ENCODE results near the gene POU5F1. TPM values are rescaled to one million over a fixed set of nuclear protein-coding genes. Genes with fewer than 3 reads are reported as not detected.

The POU5F1 gene
- total RNA-seq, 2 donors from 2014 or later = 4.0 to 12.9 TPM

DNA sequence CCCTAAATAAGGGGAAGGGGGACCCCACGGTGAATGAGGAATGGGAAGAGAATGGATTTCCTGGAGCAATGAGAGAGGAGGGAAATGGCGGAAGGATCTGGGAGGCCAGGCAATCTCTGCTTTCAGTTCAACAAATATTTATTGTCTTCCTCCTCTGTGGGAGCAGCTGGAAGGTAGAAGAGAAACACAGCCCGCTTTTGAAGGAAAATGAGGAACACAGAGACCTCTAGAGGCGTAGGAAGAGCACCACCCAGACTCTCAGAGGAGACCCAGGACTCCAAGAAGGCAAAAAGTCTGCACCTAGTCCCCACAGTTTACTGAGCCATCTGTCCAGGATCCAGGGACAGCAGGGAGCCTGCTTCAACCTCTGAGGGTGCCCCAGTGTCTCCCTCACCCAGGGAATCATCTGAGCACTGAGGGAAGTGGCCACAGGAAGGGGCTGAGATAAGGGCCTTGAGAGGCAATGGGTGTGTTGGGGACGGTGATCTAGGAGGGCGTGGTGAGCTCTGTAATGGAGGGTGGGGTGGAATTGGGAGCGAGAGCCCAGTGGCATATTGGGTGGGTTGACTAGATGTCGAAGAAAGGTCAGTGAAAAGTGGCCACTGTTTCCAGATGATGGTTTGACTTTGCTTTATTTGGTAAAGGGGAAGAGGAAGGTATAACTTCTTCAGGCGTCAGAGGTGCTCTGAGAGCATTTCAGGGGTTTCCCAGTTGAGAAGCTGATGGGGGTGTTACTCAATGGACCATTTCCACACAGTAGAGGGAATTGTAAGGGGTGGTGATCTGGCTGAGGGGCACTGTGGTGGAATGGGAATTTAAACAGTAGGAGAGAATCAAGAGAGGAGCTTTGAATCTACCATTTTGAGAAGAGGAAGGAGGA, 55.3 kb downstream of the POU5F1 start:
- H3K27ac ChIP-seq = peak overlapping the region; percentile 63 to 74
- no peaks in the 10 kb centered on the region for H3K36me3 ChIP-seq
- H3K27me3 ChIP-seq (replicated peaks; ENCODE audit: insufficient read depth) = no peaks in the 10 kb centered on the region
- peak overlapping the region; percentile 60 for H3K4me3 ChIP-seq
- DNase-seq (ENCODE audit: low spot score) = no peak
- peaks cover 6 to 37% of the 10 kb centered on the region in 2 donors for H3K4me1 ChIP-seq (ENCODE audit: control insufficient read depth in 1 of 2, low read depth in 2 of 2)
- no peaks in the 10 kb centered on the region for H3K9me3 ChIP-seq
- no peak for ATAC-seq (ENCODE audit: insufficient number of reproducible peaks, low FRiP score, low read depth)
- TF ChIP-seq, protein P1, sequence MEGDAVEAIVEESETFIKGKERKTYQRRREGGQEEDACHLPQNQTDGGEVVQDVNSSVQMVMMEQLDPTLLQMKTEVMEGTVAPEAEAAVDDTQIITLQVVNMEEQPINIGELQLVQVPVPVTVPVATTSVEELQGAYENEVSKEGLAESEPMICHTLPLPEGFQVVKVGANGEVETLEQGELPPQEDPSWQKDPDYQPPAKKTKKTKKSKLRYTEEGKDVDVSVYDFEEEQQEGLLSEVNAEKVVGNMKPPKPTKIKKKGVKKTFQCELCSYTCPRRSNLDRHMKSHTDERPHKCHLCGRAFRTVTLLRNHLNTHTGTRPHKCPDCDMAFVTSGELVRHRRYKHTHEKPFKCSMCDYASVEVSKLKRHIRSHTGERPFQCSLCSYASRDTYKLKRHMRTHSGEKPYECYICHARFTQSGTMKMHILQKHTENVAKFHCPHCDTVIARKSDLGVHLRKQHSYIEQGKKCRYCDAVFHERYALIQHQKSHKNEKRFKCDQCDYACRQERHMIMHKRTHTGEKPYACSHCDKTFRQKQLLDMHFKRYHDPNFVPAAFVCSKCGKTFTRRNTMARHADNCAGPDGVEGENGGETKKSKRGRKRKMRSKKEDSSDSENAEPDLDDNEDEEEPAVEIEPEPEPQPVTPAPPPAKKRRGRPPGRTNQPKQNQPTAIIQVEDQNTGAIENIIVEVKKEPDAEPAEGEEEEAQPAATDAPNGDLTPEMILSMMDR (IDR thresholded peaks at IDR 0.05) = no peak

DNA sequence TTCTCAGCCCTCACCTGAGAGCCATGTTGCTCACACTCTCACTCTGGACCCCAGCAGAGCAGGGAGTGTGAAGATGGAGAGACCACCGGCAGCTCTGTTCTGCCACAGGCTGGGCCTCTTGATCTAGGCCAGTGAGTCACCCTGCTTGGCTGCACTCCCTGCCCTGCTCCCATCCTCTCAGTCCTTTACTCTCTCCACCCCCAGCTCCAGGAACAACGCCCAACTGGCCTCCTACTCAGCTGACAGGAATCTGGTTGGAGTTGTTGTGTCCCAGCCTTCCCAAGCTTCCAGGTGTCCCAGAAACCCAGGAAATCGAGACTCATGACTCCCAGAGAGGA, 56.0 kb downstream of the POU5F1 start, which contains the start of gene PSORS1C1:
Gene PSORS1C1 (plus strand): TSS at position 260 of the 338 bp plus-strand sequence. CDS start 14,833 bp downstream, outside the sequence.
- Histone ChIP-seq H3K27ac (peak within 1 kb of the TSS; percentile 63 to 74), H3K9me3 (no peaks in the 10 kb centered on the region), H3K27me3 (replicated peaks; ENCODE audit: insufficient read depth) (no peaks in the 10 kb centered on the region), H3K4me1 (ENCODE audit: control insufficient read depth in 1 of 2, low read depth in 2 of 2) (peaks cover 6 to 37% of the 10 kb centered on the region in 2 donors), H3K4me3 (peak within 1 kb of the TSS; percentile 60), H3K36me3 (no peaks in the 10 kb centered on the region)
- ATAC-seq (ENCODE audit: insufficient number of reproducible peaks, low FRiP score, low read depth) (peak; percentile 67), DNase-seq (ENCODE audit: low spot score) (peak; percentile 86)
- TF ChIP-seq, protein P1 (IDR thresholded peaks at IDR 0.05) = no peak

Other genes with a start within 250 kb of the POU5F1 start
- not detected for gene SFTA2, start 238.5 kb downstream of the POU5F1 start, total RNA-seq
- 10 to 100 TPM in 1 of 2 donors, not detected in 1; 13.8 TPM for gene MUCL3, start 229.7 kb downstream of the POU5F1 start, total RNA-seq
- not detected for gene MUC21, start 187.0 kb downstream of the POU5F1 start, total RNA-seq
- not detected for gene MUC22, start 160.2 kb downstream of the POU5F1 start, total RNA-seq
- not detected for gene C6orf15, start 58.1 kb downstream of the POU5F1 start, total RNA-seq
- gene PSORS1C1, start 55.9 kb downstream of the POU5F1 start, total RNA-seq = 1 to 10 TPM; 3.7 to 6.8 TPM
- 1 to 10 TPM in 1 of 2 donors, under 1 TPM in 1; 0.28 to 1.6 TPM for gene CDSN, start 50.2 kb downstream of the POU5F1 start, total RNA-seq
- not detected for gene PSORS1C2, start 31.6 kb downstream of the POU5F1 start, total RNA-seq
- 10 to 100 TPM; 11.1 to 31.6 TPM for gene CCHCR1, start 12.9 kb downstream of the POU5F1 start, total RNA-seq
- gene TCF19, start 12.1 kb downstream of the POU5F1 start, total RNA-seq = 10 to 100 TPM in 1 of 2 donors, 1 to 10 TPM in 1; 1.6 to 15.7 TPM
- gene HLA-C, start 101.4 kb upstream of the POU5F1 start, total RNA-seq = 100 to 1,000 TPM; 321 to 782 TPM
- gene HLA-B, start 186.5 kb upstream of the POU5F1 start, total RNA-seq = 100 to 1,000 TPM; 552 to 852 TPM
- gene MICA, start 232.9 kb upstream of the POU5F1 start, total RNA-seq = 10 to 100 TPM; 15.0 to 16.4 TPM

Data from thoracic aorta (tissue), 2 donors.